T-helper 2 cell treated with Interferon-gamma antibody and Interleukin-4, amounts not matched to agents 5 μg/mL and 100 μg/mL, for 36 hours (primary cell): ENCODE data around the gene DEFB118.
"Not testable (repeated sequence)": the region's sequence is repeated elsewhere in the genome, so short reads cannot be mapped to it uniquely, and the experiment has no call there.

Experiments used
- DNase-seq: peaks from one replicate; pipeline ENCODE4 v3.0.0; 2021; ENCODE audit warnings: low spot score
- H3K27ac Mint-ChIP-seq: one replicate; pipeline ENCODE4 v1.8.0; 2021; ENCODE audit warnings: mild to moderate bottlenecking, mixed read lengths
- H3K27me3 Mint-ChIP-seq: one replicate; pipeline ENCODE4 v1.8.0; 2021; ENCODE audit warnings: low read depth, mixed read lengths
- H3K36me3 Mint-ChIP-seq: one replicate; pipeline ENCODE4 v1.8.0; 2021; ENCODE audit warnings: low read depth, mixed read lengths
- H3K4me1 Mint-ChIP-seq: one replicate; pipeline ENCODE4 v1.8.0; 2021; ENCODE audit warnings: low read depth, mixed read lengths
- H3K4me3 Mint-ChIP-seq: one replicate; pipeline ENCODE4 v1.8.0; 2022; ENCODE audit warnings: mild to moderate bottlenecking, moderate library complexity, mixed read lengths
- H3K9me3 Mint-ChIP-seq: one replicate; pipeline ENCODE4 v1.8.0; 2021; ENCODE audit warnings: mixed read lengths

DEFB118 gene

GRCh38 chr20:31368301-31368700, at the start of gene DEFB118:
Gene DEFB118 (plus strand): TSS chr20:31368601. CDS start chr20:31368651, 50 bp downstream.
- Mint-ChIP-seq H3K36me3 (no peaks in the 10 kb centered on the region), H3K4me3 (no peak within 1 kb of the TSS), H3K27me3 (no peaks in the 10 kb centered on the region), H3K4me1 (no peaks in the 10 kb centered on the region), H3K27ac (no peak within 1 kb of the TSS), H3K9me3 (peaks cover 10% of the 10 kb centered on the region)
- no peak for DNase-seq

- Mint-ChIP-seq H3K27ac (no peak overlapping the region), H3K4me3 (no peak overlapping the region), H3K4me1 (no peaks in the 10 kb centered on the region), H3K9me3 (peaks cover 45% of the 10 kb centered on the region), H3K36me3 (no peaks in the 10 kb centered on the region), H3K27me3 (no peaks in the 10 kb centered on the region)
- DNase-seq, result no peak
These were observed 45.9 kb upstream of the DEFB118 start for GRCh38 chr20:31322504-31322903.

- H3K36me3 Mint-ChIP-seq, result no peaks in the 10 kb centered on the region
- H3K27ac Mint-ChIP-seq, result no peak overlapping the region
- peaks cover 27% of the 10 kb centered on the region for H3K9me3 Mint-ChIP-seq
- no peaks in the 10 kb centered on the region for H3K27me3 Mint-ChIP-seq
- no peaks in the 10 kb centered on the region for H3K4me1 Mint-ChIP-seq
- no peak overlapping the region for H3K4me3 Mint-ChIP-seq
- DNase-seq, result no peak
These were observed 37.5 kb upstream of the DEFB118 start for GRCh38 chr20:31330893-31331292.

- no peak for DNase-seq
- no peak overlapping the region for H3K4me3 Mint-ChIP-seq
- H3K36me3 Mint-ChIP-seq, result no peaks in the 10 kb centered on the region
- no peaks in the 10 kb centered on the region for H3K27me3 Mint-ChIP-seq
- no peaks in the 10 kb centered on the region for H3K4me1 Mint-ChIP-seq
- H3K27ac Mint-ChIP-seq, result no peak overlapping the region
- no peaks in the 10 kb centered on the region for H3K9me3 Mint-ChIP-seq
These were observed 26.9 kb upstream of the DEFB118 start for GRCh38 chr20:31341470-31341869.

GRCh38 chr20:31355981-31356380, 12.4 kb upstream of the DEFB118 start:
- no peak for DNase-seq
- Mint-ChIP-seq H3K4me1 (no peaks in the 10 kb centered on the region), H3K4me3 (no peak overlapping the region), H3K27ac (no peak overlapping the region), H3K36me3 (no peaks in the 10 kb centered on the region), H3K27me3 (no peaks in the 10 kb centered on the region), H3K9me3 (no peaks in the 10 kb centered on the region)

- H3K27ac Mint-ChIP-seq, result no peak overlapping the region
- H3K27me3 Mint-ChIP-seq, result no peaks in the 10 kb centered on the region
- DNase-seq, result no peak
- H3K4me3 Mint-ChIP-seq, result no peak overlapping the region
- peaks cover 10% of the 10 kb centered on the region for H3K9me3 Mint-ChIP-seq
- H3K4me1 Mint-ChIP-seq, result no peaks in the 10 kb centered on the region
- no peaks in the 10 kb centered on the region for H3K36me3 Mint-ChIP-seq
These were observed 5.1 kb upstream of the DEFB118 start for GRCh38 chr20:31363295-31363694.

- H3K36me3 Mint-ChIP-seq, H3K27me3 Mint-ChIP-seq, H3K4me1 Mint-ChIP-seq, DNase-seq, H3K4me3 Mint-ChIP-seq, H3K27ac Mint-ChIP-seq: not testable (repeated sequence)
- H3K9me3 Mint-ChIP-seq, result peaks cover 10% of the 10 kb centered on the region
These were observed 4.1 kb upstream of the DEFB118 start for GRCh38 chr20:31364272-31364671.

- H3K9me3 Mint-ChIP-seq, result peaks cover 7% of the 10 kb centered on the region
- H3K27me3 Mint-ChIP-seq, result no peaks in the 10 kb centered on the region
- no peak for DNase-seq
- no peaks in the 10 kb centered on the region for H3K4me1 Mint-ChIP-seq
- H3K27ac Mint-ChIP-seq, result no peak overlapping the region
- no peak overlapping the region for H3K4me3 Mint-ChIP-seq
- H3K36me3 Mint-ChIP-seq, result no peaks in the 10 kb centered on the region
These were observed 5.9 kb downstream of the DEFB118 start for GRCh38 chr20:31374346-31374745.

GRCh38 chr20:31390490-31390889, 22.1 kb downstream of the DEFB118 start, which contains the start of gene DEFB119:
Gene DEFB119 (minus strand): TSS chr20:31390590. CDS start chr20:31390483, 107 bp downstream.
- no peaks in the 10 kb centered on the region for H3K27me3 Mint-ChIP-seq
- H3K4me3 Mint-ChIP-seq, result no peak within 1 kb of the TSS
- H3K36me3 Mint-ChIP-seq, result no peaks in the 10 kb centered on the region
- no peak for DNase-seq
- H3K27ac Mint-ChIP-seq, result no peak within 1 kb of the TSS
- no peaks in the 10 kb centered on the region for H3K4me1 Mint-ChIP-seq
- no peaks in the 10 kb centered on the region for H3K9me3 Mint-ChIP-seq

- H3K4me1 Mint-ChIP-seq, result no peaks in the 10 kb centered on the region
- H3K27me3 Mint-ChIP-seq, result no peaks in the 10 kb centered on the region
- no peak for DNase-seq
- no peak overlapping the region for H3K27ac Mint-ChIP-seq
- no peaks in the 10 kb centered on the region for H3K36me3 Mint-ChIP-seq
- no peak overlapping the region for H3K4me3 Mint-ChIP-seq
- H3K9me3 Mint-ChIP-seq, result no peaks in the 10 kb centered on the region
These were observed 24.4 kb downstream of the DEFB118 start for GRCh38 chr20:31392836-31393235.

GRCh38 chr20:31394900-31395299, 26.5 kb downstream of the DEFB118 start:
- Mint-ChIP-seq H3K4me1 (no peaks in the 10 kb centered on the region), H3K27ac (no peak overlapping the region), H3K9me3 (no peaks in the 10 kb centered on the region), H3K27me3 (no peaks in the 10 kb centered on the region), H3K36me3 (no peaks in the 10 kb centered on the region), H3K4me3 (no peak overlapping the region)
- no peak for DNase-seq

GRCh38 chr20:31403886-31404285, 35.5 kb downstream of the DEFB118 start:
- Mint-ChIP-seq H3K27ac (no peak overlapping the region), H3K9me3 (no peaks in the 10 kb centered on the region), H3K4me3 (no peak overlapping the region), H3K27me3 (no peaks in the 10 kb centered on the region), H3K4me1 (no peaks in the 10 kb centered on the region), H3K36me3 (no peaks in the 10 kb centered on the region)
- no peak for DNase-seq

- no peaks in the 10 kb centered on the region for H3K36me3 Mint-ChIP-seq
- H3K27me3 Mint-ChIP-seq, result no peaks in the 10 kb centered on the region
- DNase-seq, result no peak
- no peak within 1 kb of the TSS for H3K4me3 Mint-ChIP-seq
- H3K4me1 Mint-ChIP-seq, result no peaks in the 10 kb centered on the region
- no peaks in the 10 kb centered on the region for H3K9me3 Mint-ChIP-seq
- H3K27ac Mint-ChIP-seq, result no peak within 1 kb of the TSS
These were observed 37.7 kb downstream of the DEFB118 start, which contains the start of gene DEFB121 for GRCh38 chr20:31406115-31406514. Gene DEFB121 (minus strand): TSS chr20:31406215. CDS start chr20:31406152, 63 bp downstream.

GRCh38 chr20:31410011-31410410, 41.6 kb downstream of the DEFB118 start:
- DNase-seq, result no peak
- Mint-ChIP-seq H3K9me3 (no peaks in the 10 kb centered on the region), H3K27me3 (no peaks in the 10 kb centered on the region), H3K4me3 (no peak overlapping the region), H3K4me1 (no peaks in the 10 kb centered on the region), H3K36me3 (no peaks in the 10 kb centered on the region), H3K27ac (no peak overlapping the region)

- Mint-ChIP-seq H3K9me3 (no peaks in the 10 kb centered on the region), H3K36me3 (no peaks in the 10 kb centered on the region), H3K4me1 (no peaks in the 10 kb centered on the region), H3K4me3 (no peak overlapping the region), H3K27me3 (no peaks in the 10 kb centered on the region), H3K27ac (no peak overlapping the region)
- no peak for DNase-seq
These were observed 46.0 kb downstream of the DEFB118 start for GRCh38 chr20:31414381-31414780.
